ENCODE measurements around the gene TMEM17.

Gene TMEM17

DNA sequence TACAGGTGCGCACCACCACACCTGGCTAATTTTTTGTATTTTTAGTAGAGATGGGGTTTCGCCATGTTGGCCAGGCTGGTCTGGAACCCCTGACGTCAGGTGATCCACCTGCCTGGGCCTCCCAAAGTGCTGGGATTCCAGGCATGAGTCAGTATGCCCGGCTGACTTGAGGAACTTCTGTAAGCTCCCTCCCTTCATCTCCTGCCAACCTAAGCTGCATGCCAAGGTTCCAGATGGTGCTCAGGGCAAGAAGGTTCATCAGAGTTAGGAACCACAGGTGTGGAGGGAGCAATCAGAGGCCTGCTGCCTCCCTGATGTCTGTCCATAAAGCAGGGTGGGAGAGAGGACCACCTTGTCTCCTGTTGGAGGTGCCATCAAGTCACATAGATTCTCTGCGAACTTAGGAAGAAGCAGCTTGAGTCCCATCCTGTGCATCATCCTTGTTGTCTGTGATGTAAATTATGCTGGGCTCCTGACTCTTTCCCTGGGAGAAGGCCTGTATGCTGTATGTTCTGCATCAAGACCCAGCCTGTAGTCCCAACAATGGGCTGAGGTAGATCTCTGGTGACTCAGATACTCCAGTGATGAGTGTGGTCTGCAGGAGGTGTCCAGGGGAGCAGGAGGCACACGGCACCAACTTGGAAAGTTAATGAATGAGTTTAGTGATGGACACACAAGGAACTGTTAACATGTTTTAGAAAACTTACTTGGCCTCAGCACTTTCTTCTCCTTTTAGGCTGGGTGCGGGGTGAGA is 53.1 kb downstream of the TMEM17 start:
- H3K4me2 ChIP-seq (ENCODE audit: low read length): no peak overlapping the region
- H3F3A ChIP-seq (ENCODE audit: control insufficient read depth, insufficient read depth): no peaks in the 10 kb centered on the region
- no peaks in the 10 kb centered on the region for H3K9me2 ChIP-seq (replicated peaks; ENCODE audit: control insufficient read depth, low read length)
- no peaks in the 10 kb centered on the region for H3K79me2 ChIP-seq (ENCODE audit: control insufficient read depth, low read length)
- H3K4me3 ChIP-seq (ENCODE audit: low read length): no peak overlapping the region
- H4K20me1 ChIP-seq (ENCODE audit: control insufficient read depth, insufficient read depth, low read depth, low read length): no peaks in the 10 kb centered on the region
- no peak for TF ChIP-seq EZH2phosphoT487 (IDR thresholded peaks at IDR 0.05; ENCODE audit: borderline replicate concordance, low read length)
- TF ChIP-seq, protein P1, sequence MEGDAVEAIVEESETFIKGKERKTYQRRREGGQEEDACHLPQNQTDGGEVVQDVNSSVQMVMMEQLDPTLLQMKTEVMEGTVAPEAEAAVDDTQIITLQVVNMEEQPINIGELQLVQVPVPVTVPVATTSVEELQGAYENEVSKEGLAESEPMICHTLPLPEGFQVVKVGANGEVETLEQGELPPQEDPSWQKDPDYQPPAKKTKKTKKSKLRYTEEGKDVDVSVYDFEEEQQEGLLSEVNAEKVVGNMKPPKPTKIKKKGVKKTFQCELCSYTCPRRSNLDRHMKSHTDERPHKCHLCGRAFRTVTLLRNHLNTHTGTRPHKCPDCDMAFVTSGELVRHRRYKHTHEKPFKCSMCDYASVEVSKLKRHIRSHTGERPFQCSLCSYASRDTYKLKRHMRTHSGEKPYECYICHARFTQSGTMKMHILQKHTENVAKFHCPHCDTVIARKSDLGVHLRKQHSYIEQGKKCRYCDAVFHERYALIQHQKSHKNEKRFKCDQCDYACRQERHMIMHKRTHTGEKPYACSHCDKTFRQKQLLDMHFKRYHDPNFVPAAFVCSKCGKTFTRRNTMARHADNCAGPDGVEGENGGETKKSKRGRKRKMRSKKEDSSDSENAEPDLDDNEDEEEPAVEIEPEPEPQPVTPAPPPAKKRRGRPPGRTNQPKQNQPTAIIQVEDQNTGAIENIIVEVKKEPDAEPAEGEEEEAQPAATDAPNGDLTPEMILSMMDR (IDR thresholded peaks at IDR 0.05; ENCODE audit: low read depth, low read length, poor library complexity, severe bottlenecking): no peak
- H3K9me3 ChIP-seq (ENCODE audit: control insufficient read depth, insufficient read depth, low read length): no peaks in the 10 kb centered on the region
- no peak overlapping the region for H3K27ac ChIP-seq (ENCODE audit: low read depth, low read length)
- no peaks in the 10 kb centered on the region for H3K36me3 ChIP-seq (ENCODE audit: control insufficient read depth, low read length)
- H3K4me1 ChIP-seq (ENCODE audit: control insufficient read depth, low read length): peaks cover 9% of the 10 kb centered on the region; the same call in 1 of the 2 replicates
- H3K27me3 ChIP-seq (ENCODE audit: control insufficient read depth, low read length): peaks cover 12% of the 10 kb centered on the region; the same call in 1 of the 2 replicates

DNA sequence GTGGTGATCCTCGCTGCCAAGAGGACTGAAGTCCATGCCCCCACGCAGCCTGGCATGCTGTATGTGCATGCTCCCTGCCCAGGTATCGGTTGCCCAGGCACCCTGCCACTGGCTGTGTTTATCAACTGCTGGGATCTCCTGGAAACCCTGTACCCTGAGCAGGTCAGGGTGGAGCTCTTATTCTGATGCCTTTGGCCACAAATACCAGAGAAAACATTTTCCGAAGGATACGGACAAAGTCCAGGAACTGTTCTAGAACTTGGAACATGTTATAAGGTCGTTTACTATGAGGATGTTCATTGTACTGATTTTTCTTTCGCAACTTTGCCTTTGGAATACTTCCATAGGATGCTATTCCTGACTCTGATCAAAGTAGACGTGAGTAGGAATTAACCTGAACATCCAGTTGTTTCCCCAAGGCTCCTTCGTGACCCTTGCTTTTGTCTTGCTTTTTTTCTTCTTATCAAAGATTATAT is 55.2 kb downstream of the TMEM17 start:
- H3K4me3 ChIP-seq (ENCODE audit: low read length): no peak overlapping the region
- no peaks in the 10 kb centered on the region for H3K36me3 ChIP-seq (ENCODE audit: control insufficient read depth, low read length)
- no peaks in the 10 kb centered on the region for H3K9me2 ChIP-seq (replicated peaks; ENCODE audit: control insufficient read depth, low read length)
- no peaks in the 10 kb centered on the region for H3K9me3 ChIP-seq (ENCODE audit: control insufficient read depth, insufficient read depth, low read length)
- H3K4me2 ChIP-seq (ENCODE audit: low read length): no peak overlapping the region
- no peaks in the 10 kb centered on the region for H3K4me1 ChIP-seq (ENCODE audit: control insufficient read depth, low read length)
- TF ChIP-seq, protein P1 (IDR thresholded peaks at IDR 0.05; ENCODE audit: low read depth, low read length, poor library complexity, severe bottlenecking): no peak
- no peak for TF ChIP-seq EZH2phosphoT487 (IDR thresholded peaks at IDR 0.05; ENCODE audit: borderline replicate concordance, low read length)
- no peaks in the 10 kb centered on the region for H3F3A ChIP-seq (ENCODE audit: control insufficient read depth, insufficient read depth)
- no peaks in the 10 kb centered on the region for H4K20me1 ChIP-seq (ENCODE audit: control insufficient read depth, insufficient read depth, low read depth, low read length)
- H3K27me3 ChIP-seq (ENCODE audit: control insufficient read depth, low read length): 0 out of 2 replicates have a peak, but pooled peaks cover 3% of the 10 kb centered on the region
- no peaks in the 10 kb centered on the region for H3K79me2 ChIP-seq (ENCODE audit: control insufficient read depth, low read length)
- H3K27ac ChIP-seq (ENCODE audit: low read depth, low read length): no peak overlapping the region
